ENCODE data around the gene ZNF354C. TPM values are rescaled to one million over a fixed set of nuclear protein-coding genes. Genes with fewer than 3 reads are reported as not detected.

Gene ZNF354C
- total RNA-seq: 2.9 and 3.0 TPM in 2 replicates

GRCh38 chr5:179060116-179061008, at the start of gene ZNF354C:
ZNF354C (plus strand) TSS chr5:179060373; CDS start chr5:179062069, 1,696 bp downstream.

GRCh38 chr5:179023528-179024189, 36.5 kb upstream of the ZNF354C start, which contains the start of gene ZNF879:
ZNF879 (plus strand) TSS chr5:179023804; CDS start chr5:179025005, 1,201 bp downstream.

Other genes with a start within 250 kb of the ZNF354C start
- 2.4 and 6.2 TPM in 2 replicates for gene ZNF354B, start 200.4 kb upstream of the ZNF354C start, total RNA-seq
- gene ZFP2, start 164.5 kb upstream of the ZNF354C start, total RNA-seq: 0.23 TPM in 1 of 2 replicates, not detected in the other
- 0.08 and 0.16 TPM in 2 replicates for gene ZNF454, start 119.2 kb upstream of the ZNF354C start, total RNA-seq
- not detected in 2 replicates for gene GRM6, start 65.1 kb upstream of the ZNF354C start, total RNA-seq
- gene ZNF879, start 36.6 kb upstream of the ZNF354C start, total RNA-seq: 1.0 and 2.5 TPM in 2 replicates